Ishikawa (cell line): ENCODE data around the gene CELA2B.

Experiments used
- CEBPB ChIP-seq: IDR thresholded peaks from 2 replicates; pipeline ENCODE4 v1.6.1; 2012
- CREB1 ChIP-seq: IDR thresholded peaks from 2 replicates; pipeline ENCODE4 v1.6.1; 2012; ENCODE audit warnings: low read depth
- EGR1 ChIP-seq: IDR thresholded peaks from 2 replicates; pipeline ENCODE4 v1.6.1; 2012
- EP300 ChIP-seq: IDR thresholded peaks from 2 replicates; pipeline ENCODE4 v1.6.1; 2012; ENCODE audit warnings: borderline replicate concordance
- FOXM1 ChIP-seq: IDR thresholded peaks from 2 replicates; pipeline ENCODE4 v1.6.1; 2012; ENCODE audit warnings: low read depth, borderline replicate concordance
- NFIC ChIP-seq: IDR thresholded peaks from 2 replicates; pipeline ENCODE4 v1.6.1; 2012
- RAD21 ChIP-seq: IDR thresholded peaks from 2 replicates; pipeline ENCODE4 v1.6.1; 2012; ENCODE audit warnings: low read depth
- TAF1 ChIP-seq: IDR thresholded peaks from 2 replicates; pipeline ENCODE4 v1.6.1; 2012; ENCODE audit warnings: low read depth, mild to moderate bottlenecking
- TCF12 ChIP-seq: IDR thresholded peaks from 2 replicates; pipeline ENCODE4 v1.6.1; 2012; ENCODE audit warnings: low read depth
- TEAD4 ChIP-seq: IDR thresholded peaks from 2 replicates; pipeline ENCODE4 v1.6.1; 2012
- YY1 ChIP-seq: IDR thresholded peaks from 2 replicates; pipeline ENCODE4 v1.6.1; 2012; ENCODE audit warnings: low read depth
- ZBTB7A ChIP-seq: IDR thresholded peaks from 2 replicates; pipeline ENCODE4 v1.6.1; 2012; ENCODE audit warnings: low read depth
- TF ChIP-seq, protein P1 (sequence below): IDR thresholded peaks from 2 replicates; pipeline ENCODE4 v1.6.1; 2012
- TF ChIP-seq, protein P2 (sequence below): IDR thresholded peaks from 2 replicates; pipeline ENCODE4 v1.6.1; 2012; ENCODE audit warnings: low read depth, mild to moderate bottlenecking
- TF ChIP-seq, protein P3 (sequence below): IDR thresholded peaks from 2 replicates; pipeline ENCODE4 v1.6.1; 2012

CELA2B gene

DNA sequence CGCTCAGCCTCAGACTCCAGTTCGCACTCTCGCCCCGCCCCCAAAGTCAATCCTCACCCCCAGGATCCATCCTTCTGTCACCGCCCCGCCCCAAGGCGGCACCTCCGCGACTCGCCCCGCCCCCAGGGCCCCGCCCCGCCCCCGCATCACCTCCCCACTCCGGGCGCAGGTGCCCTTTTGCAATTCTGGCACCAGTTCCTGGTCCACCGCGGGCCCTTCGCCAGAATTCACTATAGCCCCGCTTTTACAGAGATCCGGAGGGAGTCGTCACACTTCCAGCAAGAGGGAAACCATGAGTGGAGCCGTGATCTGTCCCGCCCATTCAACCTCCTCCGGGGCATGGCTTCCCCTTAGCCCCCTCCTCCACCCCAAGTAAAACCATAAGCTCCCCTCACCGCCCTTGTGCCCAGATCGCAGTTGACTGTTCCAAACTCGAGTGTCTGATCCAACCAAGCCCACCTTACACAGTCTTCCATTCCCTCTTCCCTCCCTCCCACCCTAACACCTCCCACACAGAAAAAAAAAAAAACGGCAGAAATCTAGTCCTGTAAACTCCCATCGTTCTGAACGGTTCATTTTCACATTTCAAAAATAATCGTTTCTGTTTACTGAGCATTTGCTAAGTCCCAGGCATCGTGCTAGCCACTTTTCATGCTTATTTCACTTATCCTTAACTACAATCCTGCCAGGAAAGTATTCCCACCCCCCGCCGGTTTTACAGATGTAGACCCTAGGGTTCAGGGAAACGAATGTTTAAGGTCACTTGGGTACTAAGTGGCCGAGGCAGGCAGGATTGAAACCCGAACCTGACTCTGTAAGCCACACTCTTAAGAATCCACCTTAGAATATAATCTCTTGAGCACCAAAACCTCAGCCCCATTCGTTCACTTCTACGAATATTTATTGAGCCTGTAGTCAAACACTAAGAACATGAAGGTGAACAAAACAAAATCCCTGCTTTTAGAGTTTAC, 49.4 kb downstream of the CELA2B start:
- TF ChIP-seq, protein P1, sequence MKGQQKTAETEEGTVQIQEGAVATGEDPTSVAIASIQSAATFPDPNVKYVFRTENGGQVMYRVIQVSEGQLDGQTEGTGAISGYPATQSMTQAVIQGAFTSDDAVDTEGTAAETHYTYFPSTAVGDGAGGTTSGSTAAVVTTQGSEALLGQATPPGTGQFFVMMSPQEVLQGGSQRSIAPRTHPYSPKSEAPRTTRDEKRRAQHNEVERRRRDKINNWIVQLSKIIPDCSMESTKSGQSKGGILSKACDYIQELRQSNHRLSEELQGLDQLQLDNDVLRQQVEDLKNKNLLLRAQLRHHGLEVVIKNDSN = no peak
- TF ChIP-seq FOXM1 (no peak), EGR1 (0 out of 2 replicates have a peak, but pooled peaks have one; percentile 44), EP300 (no peak), NFIC (peak; percentile 54; the same call in 1 of the 2 replicates), TAF1 (0 out of 2 replicates have a peak, but pooled peaks have one; percentile 4)

DNA sequence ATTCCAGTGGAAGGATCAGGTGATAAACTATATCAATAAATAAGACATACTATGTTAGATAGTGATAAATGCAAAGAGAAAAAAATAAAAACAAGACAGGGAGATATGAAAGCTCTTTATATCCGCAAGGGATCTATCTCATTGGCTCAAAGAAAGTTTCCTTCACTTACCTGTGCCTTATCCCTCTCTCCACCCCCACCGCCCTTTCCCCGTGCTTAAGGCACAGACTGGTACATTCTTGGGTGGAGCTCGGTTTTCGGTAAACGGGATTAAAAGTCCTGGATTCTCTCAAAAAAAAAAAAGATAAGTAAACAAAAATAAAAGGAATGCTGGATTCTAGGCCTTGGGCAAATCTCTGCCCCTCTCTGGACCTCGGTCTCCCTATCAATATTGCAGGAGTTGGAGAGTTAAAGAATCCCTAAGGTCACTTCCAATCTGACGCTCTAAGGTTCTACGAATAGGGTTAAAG, 50.2 kb downstream of the CELA2B start:
- TF ChIP-seq, protein P2, sequence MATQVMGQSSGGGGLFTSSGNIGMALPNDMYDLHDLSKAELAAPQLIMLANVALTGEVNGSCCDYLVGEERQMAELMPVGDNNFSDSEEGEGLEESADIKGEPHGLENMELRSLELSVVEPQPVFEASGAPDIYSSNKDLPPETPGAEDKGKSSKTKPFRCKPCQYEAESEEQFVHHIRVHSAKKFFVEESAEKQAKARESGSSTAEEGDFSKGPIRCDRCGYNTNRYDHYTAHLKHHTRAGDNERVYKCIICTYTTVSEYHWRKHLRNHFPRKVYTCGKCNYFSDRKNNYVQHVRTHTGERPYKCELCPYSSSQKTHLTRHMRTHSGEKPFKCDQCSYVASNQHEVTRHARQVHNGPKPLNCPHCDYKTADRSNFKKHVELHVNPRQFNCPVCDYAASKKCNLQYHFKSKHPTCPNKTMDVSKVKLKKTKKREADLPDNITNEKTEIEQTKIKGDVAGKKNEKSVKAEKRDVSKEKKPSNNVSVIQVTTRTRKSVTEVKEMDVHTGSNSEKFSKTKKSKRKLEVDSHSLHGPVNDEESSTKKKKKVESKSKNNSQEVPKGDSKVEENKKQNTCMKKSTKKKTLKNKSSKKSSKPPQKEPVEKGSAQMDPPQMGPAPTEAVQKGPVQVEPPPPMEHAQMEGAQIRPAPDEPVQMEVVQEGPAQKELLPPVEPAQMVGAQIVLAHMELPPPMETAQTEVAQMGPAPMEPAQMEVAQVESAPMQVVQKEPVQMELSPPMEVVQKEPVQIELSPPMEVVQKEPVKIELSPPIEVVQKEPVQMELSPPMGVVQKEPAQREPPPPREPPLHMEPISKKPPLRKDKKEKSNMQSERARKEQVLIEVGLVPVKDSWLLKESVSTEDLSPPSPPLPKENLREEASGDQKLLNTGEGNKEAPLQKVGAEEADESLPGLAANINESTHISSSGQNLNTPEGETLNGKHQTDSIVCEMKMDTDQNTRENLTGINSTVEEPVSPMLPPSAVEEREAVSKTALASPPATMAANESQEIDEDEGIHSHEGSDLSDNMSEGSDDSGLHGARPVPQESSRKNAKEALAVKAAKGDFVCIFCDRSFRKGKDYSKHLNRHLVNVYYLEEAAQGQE = no peak
- TF ChIP-seq EGR1 (no peak), ZBTB7A (no peak), TAF1 (no peak), EP300 (no peak), NFIC (no peak), TEAD4 (no peak)
- TF ChIP-seq, protein P1 = no peak

DNA sequence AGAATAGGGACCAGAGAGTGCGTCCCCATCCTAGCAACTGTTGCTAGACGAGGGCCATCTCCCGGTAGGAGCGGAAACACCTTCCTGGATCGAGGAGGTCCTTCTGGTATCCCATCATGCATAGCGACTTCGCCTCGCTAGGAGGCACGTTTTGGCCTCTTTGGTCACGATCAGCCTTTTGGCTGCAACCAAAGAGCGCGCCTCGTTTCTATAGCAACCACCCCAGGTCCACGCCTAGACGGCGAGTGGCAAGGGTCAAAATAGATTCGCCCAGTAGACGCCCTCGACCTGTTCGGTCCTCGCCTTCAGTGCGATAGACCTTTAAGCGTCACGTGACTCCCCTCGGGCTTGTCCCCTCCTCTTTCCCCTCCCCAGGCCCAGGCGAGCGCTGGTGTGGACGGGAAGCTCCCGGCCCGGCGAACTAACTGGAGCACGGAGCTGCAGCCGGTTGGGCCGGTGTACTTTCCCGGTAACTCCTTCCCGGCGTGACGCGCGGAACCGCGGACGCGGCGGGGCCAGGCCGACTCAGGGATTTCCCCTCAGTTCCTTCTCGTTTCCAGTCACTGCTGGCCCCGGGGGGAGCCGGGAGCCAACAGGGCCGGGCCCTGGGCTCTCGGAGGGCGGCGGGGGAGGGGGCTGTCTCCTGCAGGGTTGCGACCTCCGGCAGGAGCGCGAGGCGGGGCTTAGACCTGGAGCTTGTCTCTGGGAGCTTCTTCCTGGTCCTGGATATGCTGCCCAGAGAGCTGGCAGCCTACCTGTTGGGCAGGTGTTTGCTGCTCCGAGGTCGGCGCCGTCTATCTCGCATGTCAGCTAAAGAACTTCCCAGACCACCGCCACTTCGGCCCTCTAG, 50.8 kb downstream of the CELA2B start, which contains the start of gene DNAJC16:
Gene DNAJC16, plus strand, starts transcription at position 359 of the 850 bp plus-strand sequence. CDS start 2,258 bp downstream, outside the sequence.
- TF ChIP-seq FOXM1 = no peak
- TF ChIP-seq YY1 = peak; percentile 35; the same call in 1 of the 2 replicates
- TF ChIP-seq TCF12 = peak; percentile 55
- TF ChIP-seq, protein P1 = peak; percentile 99
- no peak; the same call in 1 of the 2 replicates for TF ChIP-seq CEBPB
- peak; percentile 56; the same call in 1 of the 2 replicates for TF ChIP-seq ZBTB7A
- TF ChIP-seq, protein P3, sequence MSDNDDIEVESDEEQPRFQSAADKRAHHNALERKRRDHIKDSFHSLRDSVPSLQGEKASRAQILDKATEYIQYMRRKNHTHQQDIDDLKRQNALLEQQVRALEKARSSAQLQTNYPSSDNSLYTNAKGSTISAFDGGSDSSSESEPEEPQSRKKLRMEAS = peak; percentile 90
- TF ChIP-seq, protein P2 = no peak
- no peak; the same call in 1 of the 2 replicates for TF ChIP-seq NFIC
- TF ChIP-seq RAD21 = no peak
- peak; percentile 43; the same call in 1 of the 2 replicates for TF ChIP-seq EP300
- TF ChIP-seq EGR1 = no peak
- no peak; the same call in 1 of the 2 replicates for TF ChIP-seq TEAD4
- no peak for TF ChIP-seq CREB1
- TF ChIP-seq TAF1 = peak; percentile 94

DNA sequence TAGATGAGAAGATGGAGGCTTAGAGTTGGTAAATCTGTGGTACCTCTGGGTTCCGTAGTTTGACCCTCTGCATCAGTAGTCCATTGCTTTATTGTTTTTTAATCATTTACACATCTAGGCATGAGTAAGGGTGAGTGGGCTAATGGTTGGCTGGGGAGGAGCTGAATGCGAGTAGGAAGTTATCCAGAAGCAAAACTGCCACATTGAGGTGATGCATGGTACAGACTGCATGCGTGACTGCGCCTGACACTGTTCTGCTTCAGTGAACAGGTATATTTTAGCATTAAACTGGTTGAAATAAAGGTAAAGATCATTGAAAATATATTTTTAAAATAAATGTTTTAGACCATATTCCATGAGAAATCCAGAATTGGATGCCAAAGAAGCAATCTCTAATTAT, 55.1 kb downstream of the CELA2B start:
- TF ChIP-seq TCF12 = no peak
- TF ChIP-seq CREB1 = no peak
- TF ChIP-seq, protein P1 = no peak
- no peak for TF ChIP-seq FOXM1
- TF ChIP-seq YY1 = no peak
- TF ChIP-seq, protein P2 = no peak
- TF ChIP-seq EP300 = no peak
- no peak for TF ChIP-seq EGR1
- TF ChIP-seq TAF1 = no peak
- TF ChIP-seq, protein P3 = no peak
